SU-DHL-6 (cell line): ENCODE data around the gene DPPA2.

Source experiments
- CTCF ChIP-seq: fragments of 200-600 bp; sonication (generic); IDR thresholded peaks from one replicate; pipeline ENCODE4 v1.5.1; 2017; ENCODE audit warnings: antibody characterized with exemption, mild to moderate bottlenecking, low read length, moderate library complexity; ENCODE audit not compliant: insufficient read depth, poor library complexity, severe bottlenecking
- EZH2phosphoT487 ChIP-seq: fragments of 200-600 bp; sonication (generic), shearing (Covaris generic); conservative IDR thresholded peaks from 2 replicates; pipeline ENCODE4 v1.6.1; 2018; ENCODE audit warnings: mild to moderate bottlenecking, antibody characterized with exemption, low read length, moderate library complexity, mixed read lengths

DNA sequence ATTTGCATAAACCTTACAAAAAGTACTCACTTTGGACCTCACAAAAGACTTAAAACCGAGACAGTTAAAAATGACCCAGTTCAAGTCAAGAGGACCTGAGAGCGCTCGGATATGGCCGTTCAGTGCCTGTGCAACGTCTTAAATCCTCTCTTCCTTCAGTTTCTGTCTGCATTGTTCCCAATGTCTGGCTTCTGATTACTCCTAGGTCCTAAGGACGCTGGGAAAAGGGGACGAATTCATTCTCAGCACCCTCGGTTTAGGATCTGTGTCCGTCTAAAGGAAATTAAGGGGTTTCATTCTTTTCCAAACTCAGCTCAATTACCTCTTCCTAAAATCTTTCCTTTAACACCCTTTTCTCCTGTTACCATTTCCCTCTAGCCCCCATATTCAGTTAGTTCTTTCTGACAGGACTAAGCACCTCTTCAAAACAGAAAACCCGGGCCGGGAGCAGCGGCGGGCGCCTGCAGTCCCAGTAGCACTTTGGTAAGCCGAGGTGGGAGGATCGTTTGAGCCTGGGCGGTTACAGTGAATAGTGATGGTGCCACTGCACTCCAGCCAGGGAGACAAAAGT is 20.1 kb upstream of the DPPA2 start:
- no peak for TF ChIP-seq CTCF
- TF ChIP-seq EZH2phosphoT487, result no peak
